Neural cell (in vitro differentiated cells): Measurements from ENCODE around the gene IRF2BPL. TPM values are rescaled to one million over a fixed set of nuclear protein-coding genes. Genes with fewer than 3 reads are reported as not detected.

Experiments used
- H2AFZ ChIP-seq: fragments of 200-600, 300-800 bp; sonication (generic), shearing (Covaris generic); 2 replicates; pipeline ENCODE4 v1.6.0; 2014; ENCODE audit warnings: low read depth, mild to moderate bottlenecking, antibody characterized with exemption, low read length, moderate library complexity
- H3F3A ChIP-seq: fragments of 200-600 bp; shearing (Covaris generic); 2 replicates; pipeline ENCODE4 v1.6.1; 2016; ENCODE audit warnings: mild to moderate bottlenecking, moderate library complexity, mixed read lengths, antibody characterized with exemption, low read length; ENCODE audit not compliant: insufficient read depth, poor library complexity, severe bottlenecking
- H3K27ac ChIP-seq: fragments of 200-600, 300-800 bp; sonication (generic), shearing (Covaris generic); 2 replicates; pipeline ENCODE4 v1.5.1; 2014; ENCODE audit warnings: mild to moderate bottlenecking, low read length, moderate library complexity
- H3K27me3 ChIP-seq: fragments of 300-800, 200-600 bp; sonication (generic), shearing (Covaris generic); 2 replicates; pipeline ENCODE4 v1.6.0; 2014; ENCODE audit warnings: mild to moderate bottlenecking, low read depth, low read length, moderate library complexity; ENCODE audit not compliant: insufficient read depth
- H3K36me3 ChIP-seq: fragments of 300-800, 200-600 bp; sonication (generic), shearing (Covaris generic); 2 replicates; pipeline ENCODE4 v1.5.1; 2014; ENCODE audit warnings: mild to moderate bottlenecking, antibody characterized with exemption, low read length, moderate library complexity; ENCODE audit not compliant: insufficient read depth
- H3K4me2 ChIP-seq: fragments of 300-800, 200-600 bp; sonication (generic), shearing (Covaris generic); 2 replicates; pipeline ENCODE4 v1.6.0; 2014; ENCODE audit warnings: mild to moderate bottlenecking, low read length
- H3K4me3 ChIP-seq: fragments of 300-800, 200-600 bp; sonication (generic), shearing (Covaris generic); 2 replicates; pipeline ENCODE4 v1.5.1; 2014; ENCODE audit warnings: mild to moderate bottlenecking, low read length, moderate library complexity
- H3K79me2 ChIP-seq: fragments of 200-600 bp; shearing (Covaris generic); replicated peaks from 2 replicates; pipeline ENCODE4 v1.6.0; 2014; ENCODE audit warnings: mild to moderate bottlenecking, low read length, moderate library complexity; ENCODE audit not compliant: insufficient read depth
- H3K9ac ChIP-seq: fragments of 300-800, 200-600 bp; sonication (generic), shearing (Covaris generic); 2 replicates; pipeline ENCODE4 v1.6.1; 2016; ENCODE audit warnings: mild to moderate bottlenecking, low read length, mixed read lengths
- H3K9me2 ChIP-seq: fragments of 200-600 bp; shearing (Covaris generic); 2 replicates; pipeline ENCODE4 v1.6.1; 2016; ENCODE audit warnings: mild to moderate bottlenecking, low read length, mixed read lengths; ENCODE audit not compliant: insufficient read depth
- H3K9me3 ChIP-seq: fragments of 200-600, 300-800 bp; sonication (generic), shearing (Covaris generic); 2 replicates; pipeline ENCODE4 v1.6.1; 2016; ENCODE audit warnings: mild to moderate bottlenecking, mixed run types, low read length, moderate library complexity, mixed read lengths
- H4K20me1 ChIP-seq: fragments of 200-600 bp; shearing (Covaris generic); 2 replicates; pipeline ENCODE4 v1.6.1; 2016; ENCODE audit warnings: mild to moderate bottlenecking, mixed run types; ENCODE audit not compliant: insufficient read depth
- CTCF ChIP-seq: fragments of 450-650 bp; IDR thresholded peaks from 2 replicates; pipeline ENCODE4 v1.5.1; 2014; ENCODE audit warnings: antibody characterized with exemption, mild to moderate bottlenecking, moderate library complexity; ENCODE audit not compliant: poor library complexity, severe bottlenecking
- EP300 ChIP-seq: fragments of 450-650 bp; conservative IDR thresholded peaks from 2 replicates; pipeline ENCODE4 v1.6.1; 2014; ENCODE audit warnings: antibody characterized with exemption, mild to moderate bottlenecking, moderate library complexity; ENCODE audit not compliant: poor library complexity, severe bottlenecking
- EZH2 ChIP-seq: fragments of 200-600, 300-800 bp; shearing (Covaris generic), sonication (generic); IDR thresholded peaks from 2 replicates; pipeline ENCODE4 v1.6.1; 2014; ENCODE audit warnings: antibody characterized with exemption, low read length, borderline replicate concordance, mild to moderate bottlenecking; ENCODE audit not compliant: insufficient read depth, poor library complexity, severe bottlenecking
- MXI1 ChIP-seq: fragments of 450-650 bp; conservative IDR thresholded peaks from 2 replicates; pipeline ENCODE4 v1.6.1; 2014; ENCODE audit warnings: antibody characterized with exemption, mild to moderate bottlenecking; ENCODE audit not compliant: poor library complexity, severe bottlenecking
- POLR2AphosphoS5 ChIP-seq: IDR thresholded peaks from 2 replicates; pipeline ENCODE4 v1.6.1; 2012
- RAD21 ChIP-seq: fragments of 450-650 bp; conservative IDR thresholded peaks from 2 replicates; pipeline ENCODE4 v1.6.1; 2014; ENCODE audit warnings: antibody characterized with exemption, mild to moderate bottlenecking, moderate library complexity
- SMC3 ChIP-seq: fragments of 450-650 bp; conservative IDR thresholded peaks from 2 replicates; pipeline ENCODE4 v1.6.1; 2014; ENCODE audit warnings: antibody characterized with exemption, mild to moderate bottlenecking, moderate library complexity; ENCODE audit not compliant: poor library complexity
- TAF1 ChIP-seq: IDR thresholded peaks from 2 replicates; pipeline ENCODE4 v1.6.1; 2012; ENCODE audit warnings: low read depth
- polyA plus RNA-seq: library from polyadenylated mRNA; depleted of rRNA; stranded (reverse); fragments of >200 nt; gene quantifications from 2 replicates; pipeline ENCODE4 v1.2.3, GENCODE V29; 2014
- TF ChIP-seq, protein P1 (sequence below): IDR thresholded peaks from 2 replicates; pipeline ENCODE4 v1.6.1; 2012; ENCODE audit warnings: borderline replicate concordance

IRF2BPL gene
- polyA plus RNA-seq, 1 donor from 2014 or later = 42.9 TPM

DNA sequence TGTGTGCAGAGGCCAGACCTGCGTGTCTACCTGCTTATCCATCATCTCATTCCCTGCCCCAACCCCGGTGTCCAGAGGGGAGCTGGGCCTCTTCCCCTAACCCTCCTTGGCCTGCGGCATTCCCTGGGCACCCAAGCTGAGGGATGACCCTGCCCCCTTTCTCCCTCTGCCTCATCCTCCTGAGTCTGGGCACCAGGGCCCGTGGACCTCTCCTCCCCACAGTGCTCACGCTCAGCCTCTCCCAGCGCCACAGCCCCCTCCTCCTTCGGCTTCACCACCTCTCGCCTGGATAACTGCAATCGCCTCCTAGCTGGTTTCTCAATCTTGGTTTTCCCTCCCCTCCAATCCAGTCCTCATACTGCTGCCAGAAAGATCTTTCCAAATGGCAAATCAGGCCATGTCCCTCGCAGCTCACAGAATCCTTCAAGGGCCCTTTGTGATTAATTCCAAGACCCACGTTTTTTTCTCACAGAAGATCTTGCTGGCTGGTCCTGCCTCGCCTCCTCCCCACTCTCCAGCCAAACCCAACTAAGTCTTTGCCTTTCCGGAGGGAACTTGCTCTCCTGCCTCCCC is 16.2 kb downstream of the IRF2BPL start:
- H3K9ac ChIP-seq = no peak overlapping the region
- H3K36me3 ChIP-seq = no peaks in the 10 kb centered on the region
- no peaks in the 10 kb centered on the region for H3K27me3 ChIP-seq
- no peaks in the 10 kb centered on the region for H3K9me3 ChIP-seq
- no peak overlapping the region for H3K4me2 ChIP-seq
- TF ChIP-seq POLR2AphosphoS5 (no peak), RAD21 (no peak), TAF1 (no peak), EZH2 (no peak), MXI1 (no peak), SMC3 (no peak), EP300 (no peak), CTCF (no peak)
- TF ChIP-seq, protein P1, sequence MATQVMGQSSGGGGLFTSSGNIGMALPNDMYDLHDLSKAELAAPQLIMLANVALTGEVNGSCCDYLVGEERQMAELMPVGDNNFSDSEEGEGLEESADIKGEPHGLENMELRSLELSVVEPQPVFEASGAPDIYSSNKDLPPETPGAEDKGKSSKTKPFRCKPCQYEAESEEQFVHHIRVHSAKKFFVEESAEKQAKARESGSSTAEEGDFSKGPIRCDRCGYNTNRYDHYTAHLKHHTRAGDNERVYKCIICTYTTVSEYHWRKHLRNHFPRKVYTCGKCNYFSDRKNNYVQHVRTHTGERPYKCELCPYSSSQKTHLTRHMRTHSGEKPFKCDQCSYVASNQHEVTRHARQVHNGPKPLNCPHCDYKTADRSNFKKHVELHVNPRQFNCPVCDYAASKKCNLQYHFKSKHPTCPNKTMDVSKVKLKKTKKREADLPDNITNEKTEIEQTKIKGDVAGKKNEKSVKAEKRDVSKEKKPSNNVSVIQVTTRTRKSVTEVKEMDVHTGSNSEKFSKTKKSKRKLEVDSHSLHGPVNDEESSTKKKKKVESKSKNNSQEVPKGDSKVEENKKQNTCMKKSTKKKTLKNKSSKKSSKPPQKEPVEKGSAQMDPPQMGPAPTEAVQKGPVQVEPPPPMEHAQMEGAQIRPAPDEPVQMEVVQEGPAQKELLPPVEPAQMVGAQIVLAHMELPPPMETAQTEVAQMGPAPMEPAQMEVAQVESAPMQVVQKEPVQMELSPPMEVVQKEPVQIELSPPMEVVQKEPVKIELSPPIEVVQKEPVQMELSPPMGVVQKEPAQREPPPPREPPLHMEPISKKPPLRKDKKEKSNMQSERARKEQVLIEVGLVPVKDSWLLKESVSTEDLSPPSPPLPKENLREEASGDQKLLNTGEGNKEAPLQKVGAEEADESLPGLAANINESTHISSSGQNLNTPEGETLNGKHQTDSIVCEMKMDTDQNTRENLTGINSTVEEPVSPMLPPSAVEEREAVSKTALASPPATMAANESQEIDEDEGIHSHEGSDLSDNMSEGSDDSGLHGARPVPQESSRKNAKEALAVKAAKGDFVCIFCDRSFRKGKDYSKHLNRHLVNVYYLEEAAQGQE = no peak
- H3K4me3 ChIP-seq = no peak overlapping the region
- no peaks in the 10 kb centered on the region for H3K9me2 ChIP-seq
- no peak overlapping the region for H3K27ac ChIP-seq
- H2AFZ ChIP-seq = no peak overlapping the region
- no peaks in the 10 kb centered on the region for H3K79me2 ChIP-seq
- H3F3A ChIP-seq = no peaks in the 10 kb centered on the region
- H4K20me1 ChIP-seq = no peaks in the 10 kb centered on the region

- H3K9me2 ChIP-seq = no peaks in the 10 kb centered on the region
- H3K79me2 ChIP-seq = no peaks in the 10 kb centered on the region
- H3K4me2 ChIP-seq = no peak overlapping the region
- no peak overlapping the region for H2AFZ ChIP-seq
- H3K36me3 ChIP-seq = no peaks in the 10 kb centered on the region
- no peaks in the 10 kb centered on the region for H4K20me1 ChIP-seq
- H3K27me3 ChIP-seq = no peaks in the 10 kb centered on the region
- no peak overlapping the region for H3K4me3 ChIP-seq
- no peaks in the 10 kb centered on the region for H3K9me3 ChIP-seq
- TF ChIP-seq TAF1 = no peak
- TF ChIP-seq, protein P1 = no peak
- TF ChIP-seq RAD21 = no peak
- TF ChIP-seq EZH2 = no peak
- TF ChIP-seq MXI1 = no peak
- no peak for TF ChIP-seq CTCF
- TF ChIP-seq SMC3 = no peak
- no peak for TF ChIP-seq POLR2AphosphoS5
- TF ChIP-seq EP300 = no peak
- no peaks in the 10 kb centered on the region for H3F3A ChIP-seq
- H3K27ac ChIP-seq = no peak overlapping the region
- no peak overlapping the region for H3K9ac ChIP-seq
Measured at GRCh38 chr14:77011245-77011644, 17.3 kb downstream of the IRF2BPL start.
